Naive thymus-derived CD4-positive, alpha-beta T cell (primary cell): ENCODE results near the gene NRXN2. TPM values are rescaled to one million over a fixed set of nuclear protein-coding genes. Genes with fewer than 3 reads are reported as not detected.
A peak's percentile ranks its signal among the peaks of the same experiment; 100 is the strongest.

Experiments
- ATAC-seq: fragments of 150-1000 bp; cut with Tn5 transposase; 2 replicates; pipeline ENCODE4 v1.10.0; 2021; ENCODE audit warnings: mild to moderate bottlenecking, moderate library complexity
- CTCF ChIA-PET: fragments of 350-600 bp; sonication (Branson Sonifier 250); formaldehyde crosslinking; loops from one replicate; lab custom pipeline; 2021; ENCODE audit warnings: antibody characterized with exemption; lab: Charles Lee
- POLR2A ChIA-PET: fragments of 350-600 bp; sonication (Branson Sonifier 250); formaldehyde crosslinking; loops from one replicate; lab custom pipeline; 2021; ENCODE audit warnings: antibody characterized with exemption, inconsistent platforms; lab: Charles Lee
- DNase-seq, 9 donors: peaks; one replicate each; pipeline versions ENCODE4 v3.0.0 to v3.0.0-alpha.2; 2020 to 2022; ENCODE audit warnings: mixed read lengths in 1 of 9
- H3K27ac ChIP-seq: one replicate; pipeline ENCODE4 v1.7.0; 2013; ENCODE audit warnings: mild to moderate bottlenecking, low read depth, low read length, moderate library complexity
- H3K27me3 ChIP-seq, 2 donors: one replicate each; pipeline ENCODE4 v1.7.0; 2013; ENCODE audit warnings: low read length in 2 of 2, mild to moderate bottlenecking in 2 of 2, moderate library complexity in 2 of 2; ENCODE audit not compliant: control insufficient read depth in 2 of 2, insufficient read depth in 2 of 2
- H3K36me3 ChIP-seq, 3 experiments: 1 replicate in 2 of 3; 2 replicates in 1 of 3; pipeline ENCODE4 v1.7.0; 2013; ENCODE audit warnings: low read length in 3 of 3, mild to moderate bottlenecking in 3 of 3, moderate library complexity in 1 of 3; ENCODE audit not compliant: insufficient read depth in 3 of 3, control insufficient read depth in 2 of 3
- H3K4me1 ChIP-seq, 2 donors: one replicate each; pipeline ENCODE4 v1.7.0; 2013; ENCODE audit warnings: low read length in 2 of 2, mild to moderate bottlenecking in 2 of 2, moderate library complexity in 1 of 2; ENCODE audit not compliant: control insufficient read depth in 2 of 2, insufficient read depth in 2 of 2
- H3K4me3 ChIP-seq: 2 replicates; pipeline ENCODE4 v1.7.0; 2013; ENCODE audit warnings: mild to moderate bottlenecking, low read length
- H3K9me3 ChIP-seq, 3 experiments: 1 replicate in 2 of 3; 2 replicates in 1 of 3; pipeline ENCODE4 v1.7.0; 2013; ENCODE audit warnings: low read length in 3 of 3; ENCODE audit not compliant: control insufficient read depth in 2 of 3
- H3K27ac Mint-ChIP-seq, 9 donors: one replicate each; pipeline ENCODE4 v1.8.0; 2020 to 2022; ENCODE audit warnings: mixed read lengths in 9 of 9, mild to moderate bottlenecking in 8 of 9, moderate library complexity in 5 of 9, inconsistent platforms in 2 of 9
- H3K27me3 Mint-ChIP-seq, 5 donors: one replicate each; pipeline ENCODE4 v1.8.0; 2021 to 2022; ENCODE audit warnings: mixed read lengths in 5 of 5, mild to moderate bottlenecking in 1 of 5
- H3K36me3 Mint-ChIP-seq, 5 donors: one replicate each; pipeline ENCODE4 v1.8.0; 2020 to 2022; ENCODE audit warnings: mixed read lengths in 5 of 5, mild to moderate bottlenecking in 3 of 5, inconsistent platforms in 1 of 5
- H3K4me1 Mint-ChIP-seq, 7 donors: one replicate each; pipeline ENCODE4 v1.8.0; 2020 to 2022; ENCODE audit warnings: mixed read lengths in 7 of 7, mild to moderate bottlenecking in 3 of 7, inconsistent platforms in 1 of 7
- H3K4me3 Mint-ChIP-seq, 10 donors: one replicate each; pipeline ENCODE4 v1.8.0; 2020 to 2022; ENCODE audit warnings: mild to moderate bottlenecking in 10 of 10, mixed read lengths in 10 of 10, moderate library complexity in 6 of 10, inconsistent platforms in 2 of 10
- H3K9me3 Mint-ChIP-seq, 11 donors: one replicate each; pipeline ENCODE4 v1.8.0; 2020 to 2022; ENCODE audit warnings: mixed read lengths in 11 of 11, mild to moderate bottlenecking in 4 of 11, inconsistent platforms in 1 of 11, moderate library complexity in 1 of 11
- intact Hi-C, 2 donors: fragments of 100-400 bp; cut with micrococcal nuclease; formaldehyde crosslinking; loops; one replicate each; pipeline ENCODE4 v1.15.1; 2023
- polyA plus RNA-seq, 2 donors: library from polyadenylated mRNA; unstranded; fragments of 300-500 nt; fragmentation: Illumina TruSeq; gene quantifications; one replicate each; pipeline ENCODE4 v1.2.3, GENCODE V29; 2021
- total RNA-seq, 6 experiments: library from RNA in 5 of 6; stranded (reverse) in 5 of 6; gene quantifications; 1 replicate in 5 of 6; 2 replicates in 1 of 6; pipeline ENCODE4 v1.2.3 and lab custom pipeline; 2021 to 2026

Gene NRXN2
- total and polyA plus RNA-seq, 7 experiments from 2014 or later: 0.07 to 0.71 (median 0.27) TPM; not detected in 4

- DNase-seq (no peak), ATAC-seq (no peak)
- peaks cover 2 to 9% of the 10 kb centered on the region in 2 donors for H3K27me3 ChIP-seq
- CTCF ChIA-PET: interaction anchor here (1.0 to 1.4 kb wide), 2 partner anchors 25 to 31 kb away, joined by 4 to 5 read pairs; partner anchors contain the start of gene RASGRP2
- H3K27me3 Mint-ChIP-seq: peaks cover 29 to 80% (median 50%) of the 10 kb centered on the region in 5 donors
- H3K4me1 ChIP-seq: peaks cover 0 to 5% of the 10 kb centered on the region in 2 donors
- no peaks in the 10 kb centered on the region for H3K36me3 ChIP-seq
- no peak overlapping the region for H3K4me3 Mint-ChIP-seq
- intact Hi-C loops: no loop called here
- no peaks in the 10 kb centered on the region for H3K9me3 ChIP-seq
- H3K9me3 Mint-ChIP-seq: no peaks in the 10 kb centered on the region
- H3K27ac ChIP-seq: no peak overlapping the region
- no peak overlapping the region for H3K4me3 ChIP-seq
- POLR2A ChIA-PET: interaction anchor here (1.1 kb wide), 1 partner anchor 13 kb away, joined by 3 read pairs; no protein-coding TSS in a partner anchor
- H3K36me3 Mint-ChIP-seq: no peaks in the 10 kb centered on the region
- no peak overlapping the region for H3K27ac Mint-ChIP-seq
- peaks cover 0 to 17% (median 7%) of the 10 kb centered on the region in 7 donors for H3K4me1 Mint-ChIP-seq
Measured at GRCh38 chr11:64719406-64719805, 3.6 kb downstream of the NRXN2 start.

DNA sequence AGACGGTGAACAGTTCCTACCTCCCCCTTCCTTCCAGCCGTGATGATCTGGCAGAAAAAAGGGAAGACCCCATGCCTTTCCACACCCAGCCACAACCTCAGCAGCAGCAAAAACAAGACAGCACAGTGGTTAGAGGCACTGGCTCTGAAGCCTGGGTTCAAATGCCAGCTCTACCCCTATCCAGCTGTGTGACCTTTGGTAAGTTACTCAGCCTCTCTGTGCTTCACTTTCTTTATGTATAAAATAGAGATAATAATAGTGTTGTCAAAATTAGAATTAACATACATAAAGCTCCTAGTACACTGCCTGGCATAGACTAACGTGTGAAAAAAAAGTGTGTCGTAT is 4.2 kb downstream of the NRXN2 start:
- Mint-ChIP-seq H3K36me3 (no peaks in the 10 kb centered on the region), H3K27ac (no peak overlapping the region), H3K9me3 (peaks cover 0 to 1% (median 0%) of the 10 kb centered on the region in 11 donors), H3K4me3 (no peak overlapping the region), H3K27me3 (peaks cover 36 to 87% (median 56%) of the 10 kb centered on the region in 5 donors), H3K4me1 (peaks cover 0 to 11% (median 6%) of the 10 kb centered on the region in 7 donors)
- DNase-seq: no peak
- no peak overlapping the region for H3K4me3 ChIP-seq
- CTCF ChIA-PET: interaction anchor here (1.0 to 1.4 kb wide), 2 partner anchors 25 to 30 kb away, joined by 4 to 5 read pairs; partner anchors contain the start of gene RASGRP2
- peaks cover 2 to 12% of the 10 kb centered on the region in 2 donors for H3K27me3 ChIP-seq
- POLR2A ChIA-PET: no interaction called here
- ATAC-seq: no peak
- intact Hi-C loops: no loop called here
- H3K36me3 ChIP-seq: no peaks in the 10 kb centered on the region
- H3K4me1 ChIP-seq: peaks cover 0 to 3% of the 10 kb centered on the region in 2 donors
- H3K27ac ChIP-seq: no peak overlapping the region
- no peaks in the 10 kb centered on the region for H3K9me3 ChIP-seq

GRCh38 chr11:64718084-64718779 is 4.8 kb downstream of the NRXN2 start:
- Histone ChIP-seq H3K27ac (no peak overlapping the region), H3K9me3 (no peaks in the 10 kb centered on the region), H3K4me1 (peaks cover 0 to under 1% of the 10 kb centered on the region in 2 donors), H3K27me3 (peaks cover 2 to 12% of the 10 kb centered on the region in 2 donors), H3K4me3 (no peak overlapping the region), H3K36me3 (no peaks in the 10 kb centered on the region)
- DNase-seq: no peak
- Mint-ChIP-seq H3K36me3 (no peaks in the 10 kb centered on the region), H3K4me1 (peaks cover 0 to 8% (median 6%) of the 10 kb centered on the region in 7 donors), H3K27me3 (peaks cover 37 to 88% (median 57%) of the 10 kb centered on the region in 5 donors), H3K9me3 (peaks cover 0 to 1% (median 0%) of the 10 kb centered on the region in 11 donors), H3K4me3 (no peak overlapping the region), H3K27ac (no peak overlapping the region)
- POLR2A ChIA-PET: no interaction called here
- CTCF ChIA-PET: no interaction called here
- intact Hi-C loops: no loop called here
- no peak for ATAC-seq

GRCh38 chr11:64717268-64717578 is 5.8 kb downstream of the NRXN2 start:
- ChIA-PET CTCF (no interaction called here), POLR2A (interaction anchor here (0.6 kb wide), 1 partner anchor 43 kb away, joined by 4 read pairs; no protein-coding TSS in a partner anchor)
- ATAC-seq (no peak), DNase-seq (no peak)
- Mint-ChIP-seq H3K4me3 (no peak overlapping the region), H3K4me1 (peaks cover 2 to 11% (median 8%) of the 10 kb centered on the region in 7 donors), H3K36me3 (no peaks in the 10 kb centered on the region), H3K27ac (peak overlapping the region in 1 of 9 donors; percentile 59), H3K27me3 (peaks cover 39 to 86% (median 56%) of the 10 kb centered on the region in 5 donors), H3K9me3 (peaks cover 0 to 1% (median 0%) of the 10 kb centered on the region in 11 donors)
- no peaks in the 10 kb centered on the region for H3K9me3 ChIP-seq
- H3K4me1 ChIP-seq: peaks cover 0 to 4% of the 10 kb centered on the region in 2 donors
- H3K27me3 ChIP-seq: peaks cover 2 to 11% of the 10 kb centered on the region in 2 donors
- H3K4me3 ChIP-seq: no peak overlapping the region
- intact Hi-C loops: no loop called here
- no peak overlapping the region for H3K27ac ChIP-seq
- no peaks in the 10 kb centered on the region for H3K36me3 ChIP-seq

DNA sequence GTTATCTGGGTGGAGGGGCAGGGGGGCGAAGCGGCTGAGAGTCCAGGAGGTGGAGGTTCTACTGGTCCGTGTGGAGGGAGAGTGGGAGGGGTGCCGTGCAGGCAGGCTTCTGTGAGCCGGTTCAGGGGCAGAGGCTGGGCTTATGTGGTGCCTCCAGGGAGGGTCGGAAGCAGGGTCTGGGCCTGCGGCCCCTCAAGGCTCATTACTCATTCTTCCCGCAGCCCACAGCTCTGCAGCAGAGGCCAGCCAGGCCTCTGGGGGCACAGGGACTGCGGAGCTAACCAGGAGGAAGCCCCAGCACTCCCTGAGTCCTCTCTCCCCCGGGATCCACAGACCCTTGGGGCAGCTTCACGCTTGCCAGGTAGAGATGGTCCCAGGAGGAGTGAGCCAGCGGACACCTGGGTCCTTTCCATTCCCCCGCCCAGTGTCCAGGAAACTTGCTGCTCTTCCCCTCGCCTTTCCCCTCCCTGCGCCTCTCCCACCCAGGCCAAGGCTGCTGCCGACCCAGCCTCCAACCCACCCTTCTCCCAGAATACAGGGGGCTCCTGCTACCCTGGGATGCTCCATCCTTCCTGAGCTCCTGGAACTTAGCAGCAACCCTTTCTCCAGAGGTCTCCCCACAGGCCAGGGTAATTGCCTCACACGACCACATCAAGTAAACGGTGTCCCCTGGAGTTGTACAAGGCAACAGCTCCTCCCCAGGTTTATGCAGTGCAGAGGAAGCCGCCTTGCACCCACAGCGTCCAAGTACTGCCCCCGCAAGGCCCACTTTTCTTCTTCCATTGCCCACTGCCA is 6.3 kb downstream of the NRXN2 start:
- intact Hi-C loops: no loop called here
- POLR2A ChIA-PET: interaction anchor here (0.6 kb wide), 1 partner anchor 44 kb away, joined by 4 read pairs; no protein-coding TSS in a partner anchor

GRCh38 chr11:64715756-64716472 is 7.1 kb downstream of the NRXN2 start:
- H3K27ac Mint-ChIP-seq: peak overlapping the region in 1 of 9 donors; percentile 32
- H3K36me3 ChIP-seq: no peaks in the 10 kb centered on the region
- no peaks in the 10 kb centered on the region for H3K36me3 Mint-ChIP-seq
- peaks cover 2 to 18% of the 10 kb centered on the region in 2 donors for H3K27me3 ChIP-seq
- H3K4me3 ChIP-seq: no peak overlapping the region
- H3K4me3 Mint-ChIP-seq: no peak overlapping the region
- CTCF ChIA-PET: no interaction called here
- DNase-seq (no peak), ATAC-seq (no peak)
- intact Hi-C loops: no loop called here
- H3K9me3 ChIP-seq: no peaks in the 10 kb centered on the region
- H3K4me1 Mint-ChIP-seq: peaks cover 10 to 20% (median 17%) of the 10 kb centered on the region in 7 donors
- H3K27me3 Mint-ChIP-seq: peaks cover 46 to 85% (median 62%) of the 10 kb centered on the region in 5 donors
- H3K27ac ChIP-seq: no peak overlapping the region
- POLR2A ChIA-PET: interaction anchor here (1.2 kb wide), 1 partner anchor 18 kb away, joined by 3 read pairs; no protein-coding TSS in a partner anchor
- peaks cover 0 to 2% (median 0%) of the 10 kb centered on the region in 11 donors for H3K9me3 Mint-ChIP-seq
- peaks cover 0 to 4% of the 10 kb centered on the region in 2 donors for H3K4me1 ChIP-seq

More for the DNA sequence above, 6.3 kb downstream of the NRXN2 start:
- Histone ChIP-seq H3K4me1 (peaks cover 0 to 4% of the 10 kb centered on the region in 2 donors), H3K4me3 (no peak overlapping the region), H3K36me3 (no peaks in the 10 kb centered on the region), H3K9me3 (no peaks in the 10 kb centered on the region), H3K27me3 (peaks cover 2 to 15% of the 10 kb centered on the region in 2 donors), H3K27ac (no peak overlapping the region)
- CTCF ChIA-PET: no interaction called here
- no peak overlapping the region for H3K4me3 Mint-ChIP-seq
- no peak for ATAC-seq
- peaks cover 44 to 86% (median 56%) of the 10 kb centered on the region in 5 donors for H3K27me3 Mint-ChIP-seq
- H3K4me1 Mint-ChIP-seq: peaks cover 8 to 16% (median 13%) of the 10 kb centered on the region in 7 donors
- peaks cover 0 to 2% (median 0%) of the 10 kb centered on the region in 11 donors for H3K9me3 Mint-ChIP-seq
- H3K36me3 Mint-ChIP-seq: no peaks in the 10 kb centered on the region
- no peak for DNase-seq
- no peak overlapping the region for H3K27ac Mint-ChIP-seq
